OCI-LY3 (cell line): ENCODE data around the gene DUSP2.

Source experiments
- H2AFZ ChIP-seq: fragments of 200-600, 300-600 bp; shearing (Covaris generic); 2 replicates; pipeline ENCODE4 v1.6.0; 2014; ENCODE audit warnings: antibody characterized with exemption, low read depth, low read length
- H3K27ac ChIP-seq: fragments of 200-600, 300-600 bp; sonication (generic); 2 replicates; pipeline ENCODE4 v1.5.1; 2014; ENCODE audit warnings: mild to moderate bottlenecking, low read length, moderate library complexity, mixed read lengths
- H3K27me3 ChIP-seq: fragments of 200-600, 300-600 bp; sonication (generic); 2 replicates; pipeline ENCODE4 v1.6.1; 2014; ENCODE audit warnings: low read depth, low read length, mixed read lengths
- H3K36me3 ChIP-seq: fragments of 200-600, 300-600 bp; sonication (generic); replicated peaks from 2 replicates; pipeline ENCODE3; 2014; ENCODE audit warnings: low read depth, low read length, mixed read lengths
- H3K4me1 ChIP-seq: fragments of 300-600, 200-600 bp; sonication (generic); 2 replicates; pipeline ENCODE4 v1.6.1; 2014; ENCODE audit warnings: low read length, mixed read lengths
- H3K4me2 ChIP-seq: fragments of 200-600, 300-600 bp; sonication (generic); 2 replicates; pipeline ENCODE4 v1.6.1; 2014; ENCODE audit warnings: low read length, mixed read lengths
- H3K4me3 ChIP-seq: fragments of 300-600, 200-600 bp; sonication (generic); 2 replicates; pipeline ENCODE4 v1.5.1; 2014; ENCODE audit warnings: antibody characterized with exemption, mild to moderate bottlenecking, low read length, moderate library complexity
- H3K79me2 ChIP-seq: fragments of 300-600, 200-600 bp; shearing (Covaris generic); 2 replicates; pipeline ENCODE4 v1.6.1; 2014; ENCODE audit warnings: mild to moderate bottlenecking, low read length, mixed read lengths
- H3K9ac ChIP-seq: fragments of 300-600, 200-600 bp; shearing (Covaris generic); 2 replicates; pipeline ENCODE4 v1.6.0; 2014; ENCODE audit warnings: mild to moderate bottlenecking, low read length, moderate library complexity
- H3K9me3 ChIP-seq: fragments of 200-600, 300-600 bp; shearing (Covaris generic); 2 replicates; pipeline ENCODE4 v1.6.1; 2014; ENCODE audit warnings: low read length, mixed read lengths; ENCODE audit not compliant: insufficient read depth
- H4K20me1 ChIP-seq: fragments of 200-600, 300-600 bp; sonication (generic); 2 replicates; pipeline ENCODE4 v1.6.1; 2016; ENCODE audit warnings: low read length, mixed read lengths; ENCODE audit not compliant: insufficient read depth
- CTCF ChIP-seq: fragments of 200-600, 300-600 bp; sonication (generic); IDR thresholded peaks from 2 replicates; pipeline ENCODE4 v1.5.1; 2014; ENCODE audit warnings: antibody characterized with exemption, low read length, low read depth
- EZH2phosphoT487 ChIP-seq: fragments of 200-600 bp; shearing (Covaris generic); IDR thresholded peaks from 2 replicates; pipeline ENCODE4 v1.6.1; 2018; ENCODE audit warnings: antibody characterized with exemption, mixed run types, low read depth

The DUSP2 gene

DNA sequence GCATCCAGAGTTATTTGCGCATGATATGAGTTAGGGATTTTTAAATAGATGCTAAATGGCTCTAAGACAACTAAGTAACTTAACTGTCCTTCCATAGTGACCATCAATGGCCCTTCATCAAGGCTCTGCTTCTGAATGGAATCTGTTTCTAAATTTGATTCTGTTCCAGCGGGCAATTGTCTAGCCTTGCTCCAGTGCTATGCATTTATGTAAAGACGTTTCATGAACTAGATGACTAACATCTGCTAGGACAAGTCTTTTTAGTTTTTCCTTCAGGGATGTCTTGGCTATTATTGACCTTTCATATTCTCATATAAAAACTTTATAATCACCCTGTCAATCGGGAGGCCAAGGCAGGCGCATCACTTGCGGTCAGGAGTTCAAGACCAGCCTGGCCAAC lies 16.8 kb downstream of the DUSP2 start:
- peaks cover 14% of the 10 kb centered on the region for H3K4me1 ChIP-seq
- no peaks in the 10 kb centered on the region for H3K27me3 ChIP-seq
- H3K9me3 ChIP-seq: no peaks in the 10 kb centered on the region
- no peak overlapping the region for H3K9ac ChIP-seq
- no peak overlapping the region for H3K4me2 ChIP-seq
- no peaks in the 10 kb centered on the region for H4K20me1 ChIP-seq
- TF ChIP-seq EZH2phosphoT487: no peak
- TF ChIP-seq CTCF: no peak
- no peaks in the 10 kb centered on the region for H3K79me2 ChIP-seq
- H2AFZ ChIP-seq: no peak overlapping the region
- no peak overlapping the region for H3K27ac ChIP-seq
- no peak overlapping the region for H3K4me3 ChIP-seq
- H3K36me3 ChIP-seq: no peaks in the 10 kb centered on the region

GRCh38 chr2:96124406-96125265 lies 20.6 kb downstream of the DUSP2 start:
- no peak for TF ChIP-seq CTCF
- TF ChIP-seq EZH2phosphoT487: no peak
- H3K36me3 ChIP-seq: no peaks in the 10 kb centered on the region
- no peak overlapping the region for H3K9ac ChIP-seq
- H2AFZ ChIP-seq: no peak overlapping the region
- no peaks in the 10 kb centered on the region for H4K20me1 ChIP-seq
- H3K27me3 ChIP-seq: peaks cover 22% of the 10 kb centered on the region
- no peaks in the 10 kb centered on the region for H3K9me3 ChIP-seq
- H3K4me2 ChIP-seq: no peak overlapping the region
- no peak overlapping the region for H3K4me3 ChIP-seq
- no peak overlapping the region for H3K27ac ChIP-seq
- H3K79me2 ChIP-seq: no peaks in the 10 kb centered on the region
- no peaks in the 10 kb centered on the region for H3K4me1 ChIP-seq

- Histone ChIP-seq H3K27me3 (peaks cover 22% of the 10 kb centered on the region), H3K9ac (no peak overlapping the region), H4K20me1 (no peaks in the 10 kb centered on the region), H3K79me2 (no peaks in the 10 kb centered on the region), H3K36me3 (no peaks in the 10 kb centered on the region), H3K27ac (no peak overlapping the region), H3K4me2 (no peak overlapping the region), H3K4me3 (no peak overlapping the region), H3K4me1 (no peaks in the 10 kb centered on the region), H2AFZ (no peak overlapping the region), H3K9me3 (no peaks in the 10 kb centered on the region)
- TF ChIP-seq EZH2phosphoT487 (no peak), CTCF (no peak)
These were observed 21.3 kb downstream of the DUSP2 start for GRCh38 chr2:96123936-96124335.

DNA sequence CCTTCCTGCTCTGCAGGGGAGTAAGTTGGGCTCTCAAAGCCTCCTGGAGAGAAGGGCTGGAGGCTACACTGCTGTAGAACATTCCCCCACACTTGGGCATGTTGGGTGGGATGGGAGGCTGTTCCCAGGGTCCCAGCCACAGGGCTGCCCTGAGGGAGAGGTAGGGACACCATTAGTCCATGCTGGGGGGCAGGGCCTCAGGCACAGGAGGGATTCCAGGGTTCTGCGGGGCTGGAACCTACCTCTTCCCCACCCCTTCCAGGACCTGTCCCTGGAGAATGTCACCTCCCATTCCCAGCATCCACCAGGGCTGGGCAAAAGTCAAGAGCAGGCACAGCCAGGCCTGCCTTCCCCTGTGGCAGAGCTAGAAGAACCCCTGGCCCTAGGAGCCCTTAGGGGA lies 21.9 kb downstream of the DUSP2 start:
- H3K9ac ChIP-seq: no peak overlapping the region
- H3K9me3 ChIP-seq: no peaks in the 10 kb centered on the region
- H3K27me3 ChIP-seq: peaks cover 22% of the 10 kb centered on the region
- no peaks in the 10 kb centered on the region for H4K20me1 ChIP-seq
- no peak for TF ChIP-seq EZH2phosphoT487
- TF ChIP-seq CTCF: no peak
- no peaks in the 10 kb centered on the region for H3K36me3 ChIP-seq
- H3K4me3 ChIP-seq: no peak overlapping the region
- H2AFZ ChIP-seq: no peak overlapping the region
- H3K4me1 ChIP-seq: no peaks in the 10 kb centered on the region
- H3K27ac ChIP-seq: no peak overlapping the region
- no peaks in the 10 kb centered on the region for H3K79me2 ChIP-seq
- H3K4me2 ChIP-seq: no peak overlapping the region
